ENCODE data around the gene IDUA.

The IDUA gene

DNA sequence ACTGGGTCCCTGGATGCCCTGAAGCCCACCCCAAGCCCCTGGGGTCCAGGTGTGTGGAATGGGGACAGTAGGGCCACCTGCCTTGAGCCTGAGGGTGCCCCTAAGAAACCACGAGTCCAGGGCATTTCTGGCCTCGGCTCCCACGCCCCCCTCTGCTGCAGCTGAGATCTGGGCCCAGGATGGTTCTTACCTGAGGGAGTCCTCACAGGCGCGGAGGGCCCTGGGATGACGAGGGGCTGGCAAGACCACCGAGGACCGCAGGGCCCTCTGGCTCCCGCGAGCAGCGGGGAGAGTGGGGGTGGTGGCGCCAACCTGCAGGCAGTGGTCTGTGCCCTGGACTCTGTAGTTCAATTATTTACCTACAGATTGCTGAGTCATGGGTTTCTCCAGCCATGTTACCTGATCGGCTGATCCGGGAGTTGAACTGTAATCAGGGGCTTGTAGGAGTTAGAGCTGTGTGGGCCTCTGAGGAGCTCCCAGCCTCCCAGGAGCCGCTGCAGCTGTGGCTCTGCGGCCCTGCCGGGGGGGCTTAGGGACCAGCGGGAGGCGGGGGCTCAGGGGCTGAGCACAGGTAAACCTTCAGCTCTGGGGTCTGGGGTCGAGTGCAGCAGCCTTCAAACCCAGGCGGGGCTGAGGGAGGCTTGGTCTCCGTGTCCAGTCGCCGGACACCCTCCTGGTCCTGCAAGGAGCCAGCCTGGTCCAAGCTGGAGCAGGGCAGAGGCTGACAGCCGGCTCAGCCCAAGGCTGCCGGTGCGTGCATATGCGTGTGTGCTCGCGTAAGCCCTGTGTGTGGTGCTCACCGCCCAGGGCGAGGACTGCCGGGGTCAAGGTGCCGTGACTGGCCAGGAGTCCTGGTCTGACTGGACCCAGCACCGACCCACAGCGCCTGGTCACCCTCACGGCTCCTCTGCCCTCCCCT lies 6.5 kb downstream of the IDUA start, which contains the start of gene SLC26A1:
SLC26A1 (minus strand) TSS at position 294 of the 919 bp plus-strand sequence. CDS start 1,701 bp downstream, outside the sequence.
- DNase-seq = no peak
- WGBS (ENCODE audit: extremely low coverage, insufficient coverage, low lambda C conversion rate) = no CpG with 5 or more reads among the region's 37 CpGs
- Histone ChIP-seq H3K79me2 (ENCODE audit: control insufficient read depth, insufficient read depth, low read length) (no peaks in the 10 kb centered on the region), H3K4me2 (ENCODE audit: low read length) (no peak within 1 kb of the TSS), H3K56ac (ENCODE audit: low read length) (no peak within 1 kb of the TSS), H3K27me3 (ENCODE audit: insufficient read depth, low read length, poor library complexity) (peaks cover 20% of the 10 kb centered on the region), H2BK5ac (ENCODE audit: low read length) (no peak within 1 kb of the TSS), H3K23ac (ENCODE audit: low read length) (no peak within 1 kb of the TSS), H3K4me3 (ENCODE audit: low read length) (no peak within 1 kb of the TSS), H4K8ac (ENCODE audit: low read depth, low read length) (no peak within 1 kb of the TSS), H2AK5ac (ENCODE audit: low read length) (no peak within 1 kb of the TSS), H3K79me1 (ENCODE audit: low read length) (no peaks in the 10 kb centered on the region), H4K5ac (ENCODE audit: low read length) (no peak within 1 kb of the TSS), H3K36me3 (ENCODE audit: control insufficient read depth, insufficient read depth, low read length) (no peaks in the 10 kb centered on the region), H3K18ac (ENCODE audit: low read length) (no peak within 1 kb of the TSS), H2BK15ac (replicated peaks; ENCODE audit: low read depth) (no peak within 1 kb of the TSS), H3K27ac (ENCODE audit: low read depth, low read length) (no peak within 1 kb of the TSS), H2BK120ac (ENCODE audit: low read depth, low read length) (no peak within 1 kb of the TSS), H3K9ac (ENCODE audit: low read length) (no peak within 1 kb of the TSS), H3K4me1 (ENCODE audit: control insufficient read depth, low read depth, low read length) (no peaks in the 10 kb centered on the region), H3K4ac (ENCODE audit: low read depth, low read length) (no peak within 1 kb of the TSS)

DNA sequence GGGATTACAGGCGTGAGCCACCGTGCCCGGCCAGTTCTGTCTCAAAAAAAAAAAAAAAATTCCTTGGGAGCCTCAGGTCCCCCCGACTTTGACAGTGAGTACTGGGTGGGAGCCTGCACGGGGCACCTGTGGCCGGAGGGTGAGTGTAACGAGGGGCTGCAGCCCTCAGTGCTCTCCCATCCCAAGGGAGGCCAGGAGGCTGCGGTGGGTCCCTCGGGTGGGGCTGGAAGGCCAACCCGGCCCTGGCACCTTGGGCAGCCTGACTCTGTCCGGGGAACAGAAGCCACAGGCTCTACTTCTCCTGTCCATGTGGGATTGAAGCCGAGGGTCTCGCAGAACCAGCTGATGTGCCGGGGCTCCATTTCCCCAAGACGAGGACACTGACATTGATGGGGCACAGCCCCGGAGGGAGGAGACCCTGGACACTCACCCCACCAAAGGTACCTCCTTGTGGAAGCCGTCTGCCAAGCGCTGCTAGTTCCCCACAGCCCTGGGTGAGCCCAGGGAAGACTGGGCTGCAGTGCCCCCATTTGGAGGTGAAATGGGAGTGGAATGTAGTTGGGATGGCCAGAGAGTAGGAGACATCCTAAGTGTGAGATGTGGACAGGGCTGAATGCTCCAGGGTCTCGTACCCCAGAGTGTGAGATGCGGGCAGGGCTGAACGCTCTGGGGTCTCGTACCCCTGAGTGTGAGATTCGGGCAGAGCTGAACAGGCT lies 8.6 kb downstream of the IDUA start:
- Histone ChIP-seq H3K36me3 (ENCODE audit: control insufficient read depth, insufficient read depth, low read length) (no peaks in the 10 kb centered on the region), H3K4me2 (ENCODE audit: low read length) (no peak overlapping the region), H3K4ac (ENCODE audit: low read depth, low read length) (no peak overlapping the region), H3K27ac (ENCODE audit: low read depth, low read length) (no peak overlapping the region), H3K79me2 (ENCODE audit: control insufficient read depth, insufficient read depth, low read length) (no peaks in the 10 kb centered on the region), H4K8ac (ENCODE audit: low read depth, low read length) (no peak overlapping the region), H3K4me1 (ENCODE audit: control insufficient read depth, low read depth, low read length) (no peaks in the 10 kb centered on the region), H3K4me3 (ENCODE audit: low read length) (no peak overlapping the region), H3K9ac (ENCODE audit: low read length) (no peak overlapping the region), H2BK5ac (ENCODE audit: low read length) (no peak overlapping the region), H3K56ac (ENCODE audit: low read length) (no peak overlapping the region), H4K5ac (ENCODE audit: low read length) (no peak overlapping the region), H2BK15ac (replicated peaks; ENCODE audit: low read depth) (no peak overlapping the region), H3K79me1 (ENCODE audit: low read length) (no peaks in the 10 kb centered on the region), H3K27me3 (ENCODE audit: insufficient read depth, low read length, poor library complexity) (peaks cover 24% of the 10 kb centered on the region), H3K18ac (ENCODE audit: low read length) (no peak overlapping the region), H3K23ac (ENCODE audit: low read length) (no peak overlapping the region), H2AK5ac (ENCODE audit: low read length) (no peak overlapping the region), H2BK120ac (ENCODE audit: low read depth, low read length) (no peak overlapping the region)
- no peak for DNase-seq
- no CpG with 5 or more reads among the region's 23 CpGs for WGBS (ENCODE audit: extremely low coverage, insufficient coverage, low lambda C conversion rate)

DNA sequence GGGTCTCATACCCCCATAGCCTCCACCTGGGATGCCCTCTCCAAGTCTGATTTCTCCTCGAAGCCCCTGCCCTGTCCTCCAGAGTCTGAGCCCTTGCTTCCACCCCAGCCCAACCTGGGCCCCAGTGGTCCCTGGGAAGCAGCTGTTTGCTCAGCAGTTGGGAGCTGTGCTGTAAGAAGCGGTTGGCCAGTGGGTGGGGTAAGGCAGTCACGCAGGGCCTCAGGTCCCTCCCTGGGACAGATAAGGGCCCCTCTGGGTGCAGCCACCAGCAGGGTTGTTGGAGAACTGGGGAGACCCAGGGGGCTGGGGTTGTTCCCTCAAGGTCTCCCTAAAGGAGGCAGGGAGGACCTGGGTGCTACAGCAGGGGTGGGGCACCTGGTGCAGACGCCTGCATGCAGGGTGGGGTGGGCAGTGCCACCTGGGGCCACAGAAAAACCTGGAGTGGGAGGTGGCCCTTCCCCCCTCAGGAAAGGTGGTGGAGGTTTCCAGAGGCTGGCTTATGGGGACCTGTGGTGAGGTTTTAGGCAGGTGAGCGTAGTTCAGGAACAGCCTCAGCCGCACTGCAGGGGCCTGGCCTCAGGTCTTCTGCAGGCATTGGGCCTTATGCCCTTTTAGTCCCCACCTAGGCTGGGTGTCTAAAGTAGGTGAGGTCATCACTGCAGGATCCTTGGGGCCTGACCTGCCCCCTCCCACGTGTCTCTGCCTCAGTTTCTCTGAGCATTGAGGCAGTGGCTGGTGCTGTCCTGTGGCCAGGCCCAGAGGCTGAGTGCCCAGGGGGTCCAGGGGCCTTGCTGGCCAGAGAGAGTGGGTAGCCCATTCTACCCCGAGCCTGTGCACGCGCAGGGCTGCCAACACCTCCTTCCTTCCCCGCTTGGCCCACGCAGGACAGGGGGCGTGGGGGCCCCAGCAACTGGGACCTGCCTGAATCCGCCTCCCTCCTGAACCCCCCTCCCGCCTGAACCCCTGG lies 9.5 kb downstream of the IDUA start:
- Histone ChIP-seq H3K4ac (ENCODE audit: low read depth, low read length) (no peak overlapping the region), H3K27me3 (ENCODE audit: insufficient read depth, low read length, poor library complexity) (peaks cover 24% of the 10 kb centered on the region), H4K8ac (ENCODE audit: low read depth, low read length) (no peak overlapping the region), H4K5ac (ENCODE audit: low read length) (no peak overlapping the region), H3K27ac (ENCODE audit: low read depth, low read length) (no peak overlapping the region), H3K4me3 (ENCODE audit: low read length) (no peak overlapping the region), H3K23ac (ENCODE audit: low read length) (no peak overlapping the region), H2BK120ac (ENCODE audit: low read depth, low read length) (no peak overlapping the region), H3K36me3 (ENCODE audit: control insufficient read depth, insufficient read depth, low read length) (no peaks in the 10 kb centered on the region), H3K56ac (ENCODE audit: low read length) (no peak overlapping the region), H3K79me2 (ENCODE audit: control insufficient read depth, insufficient read depth, low read length) (no peaks in the 10 kb centered on the region), H3K4me2 (ENCODE audit: low read length) (no peak overlapping the region), H2BK5ac (ENCODE audit: low read length) (no peak overlapping the region), H3K9ac (ENCODE audit: low read length) (no peak overlapping the region), H2BK15ac (replicated peaks; ENCODE audit: low read depth) (no peak overlapping the region), H2AK5ac (ENCODE audit: low read length) (no peak overlapping the region), H3K4me1 (ENCODE audit: control insufficient read depth, low read depth, low read length) (no peaks in the 10 kb centered on the region), H3K18ac (ENCODE audit: low read length) (no peak overlapping the region), H3K79me1 (ENCODE audit: low read length) (no peaks in the 10 kb centered on the region)
- WGBS (ENCODE audit: extremely low coverage, insufficient coverage, low lambda C conversion rate) = no CpG with 5 or more reads among the region's 15 CpGs
- DNase-seq = no peak

DNA sequence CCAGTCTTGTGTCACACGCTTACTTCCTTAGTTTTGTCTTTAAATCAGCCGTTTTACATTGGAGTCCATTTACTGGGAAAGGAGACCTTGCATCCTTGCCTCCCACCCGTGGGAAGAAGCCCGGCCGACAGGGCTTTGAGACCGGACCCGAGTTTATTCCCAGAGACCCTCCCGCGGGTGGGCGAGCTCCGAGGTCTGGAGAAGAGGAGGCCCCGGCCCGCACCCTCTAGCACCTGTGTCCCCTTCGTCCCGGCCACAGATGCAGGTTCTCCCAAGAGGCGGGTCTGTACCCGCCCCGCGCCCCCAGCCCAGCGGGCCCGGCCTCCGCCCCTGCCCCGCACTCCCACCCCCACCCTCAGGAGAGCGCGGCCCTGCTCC lies 10.1 kb downstream of the IDUA start:
- no peaks in the 10 kb centered on the region for H3K79me1 ChIP-seq (ENCODE audit: low read length)
- no peak overlapping the region for H3K18ac ChIP-seq (ENCODE audit: low read length)
- H3K27ac ChIP-seq (ENCODE audit: low read depth, low read length) = no peak overlapping the region
- no peaks in the 10 kb centered on the region for H3K79me2 ChIP-seq (ENCODE audit: control insufficient read depth, insufficient read depth, low read length)
- H3K4me2 ChIP-seq (ENCODE audit: low read length) = no peak overlapping the region
- H3K27me3 ChIP-seq (ENCODE audit: insufficient read depth, low read length, poor library complexity) = peaks cover 31% of the 10 kb centered on the region
- no peak overlapping the region for H2AK5ac ChIP-seq (ENCODE audit: low read length)
- H2BK15ac ChIP-seq (replicated peaks; ENCODE audit: low read depth) = no peak overlapping the region
- no peak for DNase-seq
- no peak overlapping the region for H4K8ac ChIP-seq (ENCODE audit: low read depth, low read length)
- H3K56ac ChIP-seq (ENCODE audit: low read length) = no peak overlapping the region
- no peak overlapping the region for H3K4me3 ChIP-seq (ENCODE audit: low read length)
- H2BK120ac ChIP-seq (ENCODE audit: low read depth, low read length) = no peak overlapping the region
- no peak overlapping the region for H4K5ac ChIP-seq (ENCODE audit: low read length)
- no peaks in the 10 kb centered on the region for H3K36me3 ChIP-seq (ENCODE audit: control insufficient read depth, insufficient read depth, low read length)
- H3K23ac ChIP-seq (ENCODE audit: low read length) = no peak overlapping the region
- H3K4me1 ChIP-seq (ENCODE audit: control insufficient read depth, low read depth, low read length) = no peaks in the 10 kb centered on the region
- no peak overlapping the region for H3K9ac ChIP-seq (ENCODE audit: low read length)
- H3K4ac ChIP-seq (ENCODE audit: low read depth, low read length) = no peak overlapping the region
- WGBS (ENCODE audit: extremely low coverage, insufficient coverage, low lambda C conversion rate) = no CpG with 5 or more reads among the region's 25 CpGs
- no peak overlapping the region for H2BK5ac ChIP-seq (ENCODE audit: low read length)

DNA sequence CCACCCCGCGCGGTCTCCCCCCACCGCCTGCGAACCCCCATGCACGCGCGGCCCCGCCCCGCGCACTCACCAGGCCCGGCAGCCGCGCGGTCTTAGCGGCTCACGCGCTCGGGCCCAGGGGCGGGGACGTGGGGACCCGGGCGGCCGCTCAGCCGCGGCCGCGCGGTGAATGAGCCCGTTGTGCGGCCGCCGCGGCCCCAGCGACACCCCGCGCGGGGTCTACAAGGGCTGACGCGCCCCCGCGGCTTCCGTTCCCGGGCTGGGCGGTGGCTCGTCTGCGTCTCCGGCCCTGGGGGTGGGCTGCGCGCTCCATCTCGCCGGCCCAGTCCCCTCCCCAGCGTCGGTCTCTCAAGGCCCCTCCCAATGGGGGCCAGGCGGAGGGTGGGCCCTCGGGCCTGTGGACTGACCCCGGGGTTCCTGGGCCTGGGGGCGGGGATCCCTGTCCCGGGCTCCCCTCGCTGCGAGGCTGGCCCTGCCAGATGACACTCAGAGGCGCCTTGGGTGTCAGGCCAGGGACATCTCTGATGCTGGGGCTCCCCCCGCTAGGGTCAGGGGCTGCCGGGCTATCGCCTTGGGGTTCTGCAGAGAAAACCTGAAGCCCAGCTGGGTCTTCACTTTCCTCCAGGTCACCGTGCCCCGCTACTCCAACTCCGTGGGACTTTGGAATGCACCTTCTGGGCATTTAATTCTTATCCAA lies 10.7 kb downstream of the IDUA start:
- Histone ChIP-seq H3K27ac (ENCODE audit: low read depth, low read length) (no peak overlapping the region), H3K18ac (ENCODE audit: low read length) (no peak overlapping the region), H3K9ac (ENCODE audit: low read length) (no peak overlapping the region), H3K79me1 (ENCODE audit: low read length) (no peaks in the 10 kb centered on the region), H3K4ac (ENCODE audit: low read depth, low read length) (no peak overlapping the region), H4K8ac (ENCODE audit: low read depth, low read length) (no peak overlapping the region), H2BK120ac (ENCODE audit: low read depth, low read length) (no peak overlapping the region), H2BK15ac (replicated peaks; ENCODE audit: low read depth) (no peak overlapping the region), H3K27me3 (ENCODE audit: insufficient read depth, low read length, poor library complexity) (peaks cover 36% of the 10 kb centered on the region), H3K56ac (ENCODE audit: low read length) (peak overlapping the region; percentile 49), H3K4me3 (ENCODE audit: low read length) (no peak overlapping the region), H3K36me3 (ENCODE audit: control insufficient read depth, insufficient read depth, low read length) (no peaks in the 10 kb centered on the region), H3K4me1 (ENCODE audit: control insufficient read depth, low read depth, low read length) (no peaks in the 10 kb centered on the region), H3K79me2 (ENCODE audit: control insufficient read depth, insufficient read depth, low read length) (no peaks in the 10 kb centered on the region), H3K23ac (ENCODE audit: low read length) (no peak overlapping the region), H4K5ac (ENCODE audit: low read length) (no peak overlapping the region), H2AK5ac (ENCODE audit: low read length) (no peak overlapping the region), H2BK5ac (ENCODE audit: low read length) (no peak overlapping the region), H3K4me2 (ENCODE audit: low read length) (no peak overlapping the region)
- no peak for DNase-seq
- WGBS (ENCODE audit: extremely low coverage, insufficient coverage, low lambda C conversion rate) = no CpG with 5 or more reads among the region's 68 CpGs
